ENCODE data around the gene TXNDC17. TPM values are rescaled to one million over a fixed set of nuclear protein-coding genes. Genes with fewer than 3 reads are reported as not detected.

TXNDC17 gene
- total and polyA plus RNA-seq, 2 of the 13 experiments (the other 11 are each of a cell fraction or from before 2014, with no cell fraction given), result 188 to 266 TPM

DNA sequence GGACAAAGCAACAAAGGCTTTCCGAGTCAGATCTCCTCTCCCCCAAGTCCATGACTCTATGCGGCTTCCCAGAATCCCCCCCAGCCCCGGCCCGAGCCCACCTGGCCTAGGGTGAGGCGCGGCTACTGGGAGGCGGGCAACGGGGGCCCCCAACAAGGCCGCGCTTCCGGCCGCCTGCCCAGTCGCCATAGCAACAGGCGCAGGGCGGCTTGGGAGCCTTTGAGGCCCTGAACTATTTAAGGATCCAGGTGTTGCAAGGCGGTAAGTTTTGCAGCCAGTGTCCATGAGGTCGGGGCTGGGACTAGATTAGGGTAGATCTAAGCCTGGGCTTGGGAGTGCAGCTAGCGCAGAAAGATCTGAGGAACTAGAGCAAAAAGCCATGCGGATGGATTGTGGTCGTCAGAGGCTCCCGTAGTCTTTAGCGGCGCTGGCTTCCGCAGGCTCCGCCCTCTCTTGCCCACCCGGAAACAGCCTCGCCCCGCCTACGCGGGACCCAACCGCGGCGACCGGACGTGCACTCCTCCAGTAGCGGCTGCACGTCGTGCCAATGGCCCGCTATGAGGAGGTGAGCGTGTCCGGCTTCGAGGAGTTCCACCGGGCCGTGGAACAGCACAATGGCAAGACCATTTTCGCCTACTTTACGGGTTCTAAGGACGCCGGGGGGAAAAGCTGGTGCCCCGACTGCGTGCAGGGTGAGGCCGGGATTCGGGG, at the start of gene TXNDC17, which contains the start of gene KIAA0753 (continued):
- 0 out of 2 replicates have a peak, but pooled peaks have one; percentile 48 for TF ChIP-seq ZNF572 (CRISPR knock-in tag; IDR thresholded peaks at IDR 0.05)
- peak; percentile 87 for TF ChIP-seq ZZZ3 (CRISPR knock-in tag; IDR thresholded peaks at IDR 0.05; ENCODE audit: borderline replicate concordance)
- no peak; the same call in 1 of the 2 replicates for TF ChIP-seq NR1H2 (CRISPR knock-in tag; IDR thresholded peaks at IDR 0.05; ENCODE audit: borderline replicate concordance, low read depth)
- no peak for TF ChIP-seq ATF7 (IDR thresholded peaks at IDR 0.05)
- TF ChIP-seq ATF7 (CRISPR knock-in tag; IDR thresholded peaks at IDR 0.05), result no peak
- 0 out of 2 replicates have a peak, but pooled peaks have one; percentile 35 for TF ChIP-seq ZNF670 (CRISPR knock-in tag; IDR thresholded peaks at IDR 0.05; ENCODE audit: borderline replicate concordance)
- no peak for TF ChIP-seq ZNF878 (CRISPR knock-in tag; IDR thresholded peaks at IDR 0.05)
- peak; percentile 57; the same call in 1 of the 2 replicates for TF ChIP-seq ZKSCAN8 (CRISPR knock-in tag; IDR thresholded peaks at IDR 0.05; ENCODE audit: borderline replicate concordance)
- TF ChIP-seq ZNF180 (CRISPR knock-in tag; IDR thresholded peaks at IDR 0.05; ENCODE audit: borderline replicate concordance, low read depth), result no peak
- no peak for TF ChIP-seq MAFG (CRISPR knock-in tag; IDR thresholded peaks at IDR 0.05)
- no peak; the same call in 1 of the 2 replicates for TF ChIP-seq ZKSCAN5 (CRISPR knock-in tag; IDR thresholded peaks at IDR 0.05)
- 0 out of 2 replicates have a peak, but pooled peaks have one; percentile 50 for TF ChIP-seq SNAI1 (CRISPR knock-in tag; IDR thresholded peaks at IDR 0.05; ENCODE audit: borderline replicate concordance)
- no peak for TF ChIP-seq IKZF1 (IDR thresholded peaks at IDR 0.05)
- TF ChIP-seq RFX5 (IDR thresholded peaks at IDR 0.05; ENCODE audit: low read depth, low read length), result no peak
- no peak for TF ChIP-seq SMARCC2 (IDR thresholded peaks at IDR 0.05)
- no peak for TF ChIP-seq ZNF251 (CRISPR knock-in tag; IDR thresholded peaks at IDR 0.05)
- TF ChIP-seq FOXA1 (IDR thresholded peaks at IDR 0.05), result no peak
- TF ChIP-seq FOXA1 (CRISPR knock-in tag; IDR thresholded peaks at IDR 0.05), result no peak
- TF ChIP-seq TMF1 (CRISPR knock-in tag; IDR thresholded peaks at IDR 0.05; ENCODE audit: low read depth), result peak; percentile 53; the same call in 1 of the 2 replicates
- no peak for TF ChIP-seq ZFP62 (CRISPR knock-in tag; IDR thresholded peaks at IDR 0.05)
- peak; percentile 97 for TF ChIP-seq ELF1 (CRISPR knock-in tag; IDR thresholded peaks at IDR 0.05)
- TF ChIP-seq SP2 (CRISPR knock-in tag; IDR thresholded peaks at IDR 0.05), result peak; percentile 65
- TF ChIP-seq ZNF564 (CRISPR knock-in tag; IDR thresholded peaks at IDR 0.05), result no peak; the same call in 1 of the 2 replicates
- no peak for TF ChIP-seq TBP (CRISPR knock-in tag; IDR thresholded peaks at IDR 0.05)
- no peak for TF ChIP-seq MEIS1 (CRISPR knock-in tag; IDR thresholded peaks at IDR 0.05; ENCODE audit: borderline replicate concordance)
- no peak for TF ChIP-seq CBX2 (IDR thresholded peaks at IDR 0.05; ENCODE audit: low read depth, low read length)
- TF ChIP-seq CBX2 (CRISPR knock-in tag; IDR thresholded peaks at IDR 0.05; ENCODE audit: low read depth), result peak; percentile 71; the same call in 1 of the 2 replicates
- TF ChIP-seq ZNF337 (CRISPR knock-in tag; IDR thresholded peaks at IDR 0.05; ENCODE audit: borderline replicate concordance, low read depth), result peak; percentile 95; the same call in 1 of the 2 replicates
- TF ChIP-seq EZH2 (conservative IDR thresholded peaks at IDR 0.05; ENCODE audit: low read depth, low read length), result no peak
- TF ChIP-seq ZBTB49 (CRISPR knock-in tag; IDR thresholded peaks at IDR 0.05; ENCODE audit: borderline replicate concordance), result no peak
- TF ChIP-seq ZNF543 (CRISPR knock-in tag; IDR thresholded peaks at IDR 0.05), result 0 out of 2 replicates have a peak, but pooled peaks have one; percentile 29
- TF ChIP-seq ZNF235 (CRISPR knock-in tag; IDR thresholded peaks at IDR 0.05; ENCODE audit: borderline replicate concordance), result no peak

All from HepG2 (cell line).